Measurements from ENCODE around the gene TRIM40. TPM values are rescaled to one million over a fixed set of nuclear protein-coding genes. Genes with fewer than 3 reads are reported as not detected.
"Not testable (repeated sequence)": the region's sequence is repeated elsewhere in the genome, so short reads cannot be mapped to it uniquely, and the experiment has no call there.

TRIM40 gene
- total RNA-seq, 1 donor from 2014 or later: not detected

DNA sequence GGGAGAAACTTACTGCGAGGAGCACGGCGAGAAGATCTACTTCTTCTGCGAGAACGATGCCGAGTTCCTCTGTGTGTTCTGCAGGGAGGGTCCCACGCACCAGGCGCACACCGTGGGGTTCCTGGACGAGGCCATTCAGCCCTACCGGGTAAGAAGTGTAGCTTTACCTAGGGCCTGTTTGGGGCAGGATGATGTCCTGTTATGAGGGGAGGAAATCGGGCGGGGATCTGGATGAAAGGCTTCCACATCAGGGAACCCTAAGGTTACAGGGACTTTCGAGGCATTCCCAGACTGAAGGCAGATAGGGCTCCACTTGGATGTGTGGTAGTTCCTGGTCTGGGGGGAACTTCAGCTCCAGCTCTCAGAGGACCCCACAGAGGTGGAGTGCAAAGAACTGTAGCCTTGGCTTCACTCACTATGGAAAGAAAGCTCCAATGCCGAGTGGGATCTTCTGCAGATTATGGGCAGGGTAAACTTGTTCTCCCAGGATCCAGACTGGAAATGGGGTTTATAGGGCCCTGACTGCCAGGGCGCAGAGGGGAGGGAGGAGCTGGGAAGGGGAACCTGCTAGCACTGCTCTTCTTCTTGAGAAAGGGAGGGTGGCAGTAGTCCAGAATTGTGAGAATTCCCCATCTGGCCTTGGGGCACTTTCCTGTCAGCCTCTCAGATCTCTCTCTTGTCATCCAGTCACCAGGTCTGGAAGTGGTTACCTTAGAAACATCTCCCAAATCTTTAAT is 28.1 kb downstream of the TRIM40 start:
- H3K27me3 ChIP-seq (ENCODE audit: insufficient read depth, low read length): peaks cover 28% of the 10 kb centered on the region
- Mint-ChIP-seq H3K4me3 (ENCODE audit: unreplicated experiment) (no peak overlapping the region), H3K9me3 (ENCODE audit: unreplicated experiment) (peaks cover 9% of the 10 kb centered on the region), H3K36me3 (ENCODE audit: low read depth, unreplicated experiment) (no peaks in the 10 kb centered on the region), H3K27ac (ENCODE audit: unreplicated experiment) (no peak overlapping the region), H3K27me3 (ENCODE audit: low read depth, unreplicated experiment) (peaks cover 51% of the 10 kb centered on the region), H3K4me1 (ENCODE audit: low read depth, unreplicated experiment) (no peaks in the 10 kb centered on the region)
- H3K4me1 ChIP-seq (ENCODE audit: insufficient read depth, low read length): no peaks in the 10 kb centered on the region
- H4K20me1 ChIP-seq (ENCODE audit: insufficient read depth, low read length): no peaks in the 10 kb centered on the region
- no peak for TF ChIP-seq EZH2 (IDR thresholded peaks at IDR 0.05; ENCODE audit: insufficient read depth, low read length)
- TF ChIP-seq, protein P1, sequence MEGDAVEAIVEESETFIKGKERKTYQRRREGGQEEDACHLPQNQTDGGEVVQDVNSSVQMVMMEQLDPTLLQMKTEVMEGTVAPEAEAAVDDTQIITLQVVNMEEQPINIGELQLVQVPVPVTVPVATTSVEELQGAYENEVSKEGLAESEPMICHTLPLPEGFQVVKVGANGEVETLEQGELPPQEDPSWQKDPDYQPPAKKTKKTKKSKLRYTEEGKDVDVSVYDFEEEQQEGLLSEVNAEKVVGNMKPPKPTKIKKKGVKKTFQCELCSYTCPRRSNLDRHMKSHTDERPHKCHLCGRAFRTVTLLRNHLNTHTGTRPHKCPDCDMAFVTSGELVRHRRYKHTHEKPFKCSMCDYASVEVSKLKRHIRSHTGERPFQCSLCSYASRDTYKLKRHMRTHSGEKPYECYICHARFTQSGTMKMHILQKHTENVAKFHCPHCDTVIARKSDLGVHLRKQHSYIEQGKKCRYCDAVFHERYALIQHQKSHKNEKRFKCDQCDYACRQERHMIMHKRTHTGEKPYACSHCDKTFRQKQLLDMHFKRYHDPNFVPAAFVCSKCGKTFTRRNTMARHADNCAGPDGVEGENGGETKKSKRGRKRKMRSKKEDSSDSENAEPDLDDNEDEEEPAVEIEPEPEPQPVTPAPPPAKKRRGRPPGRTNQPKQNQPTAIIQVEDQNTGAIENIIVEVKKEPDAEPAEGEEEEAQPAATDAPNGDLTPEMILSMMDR (IDR thresholded peaks at IDR 0.05; ENCODE audit: insufficient read depth, low read depth, low read length): no peak
- no peak overlapping the region for H3K4me2 ChIP-seq (ENCODE audit: low read length)
- no peak overlapping the region for H2AFZ ChIP-seq (ENCODE audit: low read depth, low read length)
- no peak for FAIRE-seq
- H3K9me3 ChIP-seq (ENCODE audit: insufficient read depth, low read depth, low read length): no peaks in the 10 kb centered on the region
- no peaks in the 10 kb centered on the region for H3K79me2 ChIP-seq (ENCODE audit: insufficient read depth, low read length)
- H3K36me3 ChIP-seq (ENCODE audit: insufficient read depth, low read length): no peaks in the 10 kb centered on the region
- H3K9ac ChIP-seq (ENCODE audit: low read length): no peak overlapping the region
- H3K27ac ChIP-seq (ENCODE audit: low read depth, low read length): no peak overlapping the region
- H3K4me3 ChIP-seq (ENCODE audit: insufficient read depth, low read depth, low read length): no peak overlapping the region
- DNase-seq (ENCODE audit: low read depth): no peak

DNA sequence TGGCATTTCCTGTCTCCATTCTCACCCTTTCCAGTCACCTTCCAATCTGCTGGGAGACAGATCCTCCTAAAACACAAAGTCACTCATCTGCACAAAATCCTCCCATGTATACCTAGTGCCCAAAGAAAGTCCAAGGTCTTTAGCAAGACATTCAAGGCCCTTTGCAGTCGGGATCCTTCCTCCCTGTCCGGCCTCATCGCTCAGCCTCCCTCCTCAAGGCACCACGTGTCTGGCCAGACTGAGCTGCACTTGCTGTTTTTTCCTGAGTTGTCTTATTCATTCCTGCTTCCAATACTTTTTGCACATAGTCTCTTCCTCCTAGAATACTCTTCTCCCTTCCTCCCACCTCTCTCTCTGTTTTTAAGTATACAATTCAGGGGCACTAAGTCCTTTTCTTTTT is 28.8 kb downstream of the TRIM40 start:
- Histone ChIP-seq H3K4me3 (ENCODE audit: insufficient read depth, low read depth, low read length) (no peak overlapping the region), H3K4me1 (ENCODE audit: insufficient read depth, low read length) (no peaks in the 10 kb centered on the region), H3K79me2 (ENCODE audit: insufficient read depth, low read length) (no peaks in the 10 kb centered on the region), H3K27ac (ENCODE audit: low read depth, low read length) (no peak overlapping the region), H3K36me3 (ENCODE audit: insufficient read depth, low read length) (no peaks in the 10 kb centered on the region), H2AFZ (ENCODE audit: low read depth, low read length) (no peak overlapping the region), H4K20me1 (ENCODE audit: insufficient read depth, low read length) (no peaks in the 10 kb centered on the region), H3K9me3 (ENCODE audit: insufficient read depth, low read depth, low read length) (no peaks in the 10 kb centered on the region), H3K27me3 (ENCODE audit: insufficient read depth, low read length) (peaks cover 31% of the 10 kb centered on the region), H3K4me2 (ENCODE audit: low read length) (no peak overlapping the region), H3K9ac (ENCODE audit: low read length) (no peak overlapping the region)
- Mint-ChIP-seq H3K27me3 (ENCODE audit: low read depth, unreplicated experiment) (peaks cover 48% of the 10 kb centered on the region), H3K27ac (ENCODE audit: unreplicated experiment) (no peak overlapping the region), H3K36me3 (ENCODE audit: low read depth, unreplicated experiment) (no peaks in the 10 kb centered on the region), H3K4me1 (ENCODE audit: low read depth, unreplicated experiment) (no peaks in the 10 kb centered on the region), H3K9me3 (ENCODE audit: unreplicated experiment) (peaks cover 6% of the 10 kb centered on the region), H3K4me3 (ENCODE audit: unreplicated experiment) (no peak overlapping the region)
- FAIRE-seq: no peak
- TF ChIP-seq EZH2 (IDR thresholded peaks at IDR 0.05; ENCODE audit: insufficient read depth, low read length): no peak
- TF ChIP-seq, protein P1 (IDR thresholded peaks at IDR 0.05; ENCODE audit: insufficient read depth, low read depth, low read length): no peak
- no peak for DNase-seq (ENCODE audit: low read depth)

- not testable (repeated sequence) for H3K4me2 ChIP-seq (ENCODE audit: low read length); H3K9me3 Mint-ChIP-seq (ENCODE audit: unreplicated experiment); H3K9me3 ChIP-seq (ENCODE audit: insufficient read depth, low read depth, low read length); H3K4me3 ChIP-seq (ENCODE audit: insufficient read depth, low read depth, low read length); H3K36me3 ChIP-seq (ENCODE audit: insufficient read depth, low read length); H2AFZ ChIP-seq (ENCODE audit: low read depth, low read length); H3K9ac ChIP-seq (ENCODE audit: low read length); H3K4me1 Mint-ChIP-seq (ENCODE audit: low read depth, unreplicated experiment); DNase-seq (ENCODE audit: low read depth); H3K4me1 ChIP-seq (ENCODE audit: insufficient read depth, low read length); H3K36me3 Mint-ChIP-seq (ENCODE audit: low read depth, unreplicated experiment); H3K27ac ChIP-seq (ENCODE audit: low read depth, low read length); FAIRE-seq; H3K4me3 Mint-ChIP-seq (ENCODE audit: unreplicated experiment); H3K27ac Mint-ChIP-seq (ENCODE audit: unreplicated experiment); H3K79me2 ChIP-seq (ENCODE audit: insufficient read depth, low read length); H4K20me1 ChIP-seq (ENCODE audit: insufficient read depth, low read length)
- H3K27me3 Mint-ChIP-seq (ENCODE audit: low read depth, unreplicated experiment): peaks cover 46% of the 10 kb centered on the region
- peaks cover 33% of the 10 kb centered on the region for H3K27me3 ChIP-seq (ENCODE audit: insufficient read depth, low read length)
Observed at GRCh38 chr6:30165238-30165637, 29.3 kb downstream of the TRIM40 start.

All from astrocyte (in vitro differentiated cells and primary cell).